NCI-H1436 treated with DMSO at 0.1 percent for 48 hours (cell line): ENCODE results near the gene CIP2A.
"Not testable (repeated sequence)": the region's sequence is repeated elsewhere in the genome, so short reads cannot be mapped to it uniquely, and the experiment has no call there.

Source experiments
- DNase-seq: peaks from one replicate; lab custom pipeline; 2025; lab: John Stamatoyannopoulos, UW

CIP2A gene

GRCh38 chr3:108589081-108589997 is at the start of gene CIP2A, which contains the start of gene DZIP3:
CIP2A (minus strand) TSS chr3:108589438; CDS start chr3:108589375, 63 bp downstream.
DZIP3 (plus strand) TSS chr3:108589722; CDS start chr3:108605407, 15,685 bp downstream.
- peak; percentile 77 for DNase-seq

GRCh38 chr3:108629974-108630373 is 40.7 kb upstream of the CIP2A start:
- DNase-seq, result no peak

DNA sequence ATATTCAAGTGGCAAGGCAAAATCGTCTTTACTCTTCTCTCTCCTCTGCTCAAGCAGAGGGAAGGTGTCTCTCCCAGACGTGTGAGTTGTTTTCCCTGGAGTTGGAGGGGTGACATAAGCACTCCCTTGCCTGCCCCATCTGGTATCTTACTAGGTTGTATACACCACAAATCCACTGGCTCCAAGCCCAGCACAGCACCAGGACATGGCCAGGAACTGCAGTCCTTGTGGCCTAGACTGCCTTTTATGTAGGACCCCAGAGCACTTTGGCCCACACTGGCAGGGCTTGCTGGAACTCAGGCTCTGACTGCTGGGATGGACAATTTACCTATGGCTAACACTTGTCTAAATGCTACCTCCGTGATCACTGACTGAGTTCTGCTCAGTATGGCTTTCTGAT is 34.3 kb upstream of the CIP2A start:
- DNase-seq, result no peak

DNA sequence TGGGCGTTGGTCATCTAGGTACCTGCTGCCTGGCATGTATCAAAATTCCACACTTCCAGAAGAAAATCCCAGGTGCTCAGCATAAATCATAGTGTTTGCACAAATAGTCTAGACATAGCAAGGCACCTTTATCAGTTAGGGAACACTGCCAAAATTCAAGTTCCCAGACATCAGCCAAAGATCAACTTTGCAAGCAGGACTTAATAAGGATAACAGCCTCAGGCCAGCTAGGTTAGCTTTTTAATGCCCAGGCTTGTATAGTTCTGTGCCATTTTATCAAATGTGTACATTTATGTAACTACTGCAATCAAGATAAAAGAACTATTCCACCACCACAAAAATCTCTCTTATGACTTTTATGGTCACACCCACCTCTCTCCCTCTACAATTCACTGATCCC is 31.0 kb upstream of the CIP2A start:
- DNase-seq, result no peak

GRCh38 chr3:108616090-108616489 is 26.9 kb upstream of the CIP2A start:
- DNase-seq, result not testable (repeated sequence)

GRCh38 chr3:108610651-108611050 is 21.4 kb upstream of the CIP2A start:
- no peak for DNase-seq

DNA sequence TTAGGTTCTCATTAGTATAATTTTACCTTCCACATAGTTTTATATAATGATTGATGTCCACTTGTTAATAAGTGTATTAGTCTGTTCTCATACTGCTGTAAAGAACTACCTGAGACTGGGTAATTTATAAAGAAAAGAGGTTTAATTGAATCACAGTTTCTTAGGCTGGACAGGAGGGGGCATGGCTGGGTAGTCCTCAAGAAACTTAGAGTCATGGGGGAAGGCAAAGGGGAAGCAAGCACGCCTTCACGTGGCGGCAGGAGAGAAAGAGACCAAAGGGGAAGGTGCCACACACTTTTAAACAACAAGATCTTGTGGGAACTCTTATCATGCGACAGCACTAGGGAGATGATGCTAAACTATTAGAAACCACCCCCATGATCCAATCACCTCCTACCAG is 19.5 kb upstream of the CIP2A start:
- no peak for DNase-seq

DNA sequence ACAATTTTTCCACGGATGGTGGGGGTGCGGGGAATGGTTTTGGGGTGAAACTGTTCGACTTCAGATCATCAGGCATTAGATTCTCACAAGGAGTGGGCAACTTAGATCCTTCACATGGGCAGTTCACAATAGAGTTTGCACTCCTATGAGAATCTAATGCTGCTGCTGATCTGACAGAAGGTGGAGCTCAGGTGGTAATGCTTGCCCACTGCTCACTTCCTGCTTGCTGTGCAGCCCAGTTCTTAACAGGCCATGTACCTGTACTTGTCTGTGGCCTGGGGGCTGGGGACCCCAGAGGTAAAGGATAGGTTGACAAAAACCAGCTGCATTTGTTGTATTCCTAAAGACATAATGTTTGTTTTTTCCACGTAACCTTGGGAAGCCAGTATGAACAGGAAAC is 16.3 kb upstream of the CIP2A start:
- no peak for DNase-seq

DNA sequence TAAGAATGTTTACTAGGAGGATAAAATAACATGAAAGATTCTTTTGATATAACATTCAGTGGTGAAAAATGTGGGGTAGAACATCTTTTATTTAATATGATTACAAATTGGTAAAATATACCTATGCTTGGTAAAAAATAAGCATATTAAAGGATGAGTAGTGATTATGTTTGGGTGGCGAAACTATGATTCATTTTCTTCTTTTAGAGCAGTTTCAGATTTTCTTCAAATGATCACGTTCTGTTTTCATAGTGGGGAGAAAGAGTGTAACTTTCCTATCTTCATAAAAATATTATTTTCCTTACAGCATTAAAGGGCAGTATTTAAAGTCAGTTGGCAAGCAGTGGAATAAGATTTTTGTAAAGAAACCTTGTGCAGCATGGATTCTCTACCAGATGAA is 15.8 kb upstream of the CIP2A start:
- no peak for DNase-seq

- no peak for DNase-seq
These were observed 14.5 kb upstream of the CIP2A start for GRCh38 chr3:108603691-108604090.

DNA sequence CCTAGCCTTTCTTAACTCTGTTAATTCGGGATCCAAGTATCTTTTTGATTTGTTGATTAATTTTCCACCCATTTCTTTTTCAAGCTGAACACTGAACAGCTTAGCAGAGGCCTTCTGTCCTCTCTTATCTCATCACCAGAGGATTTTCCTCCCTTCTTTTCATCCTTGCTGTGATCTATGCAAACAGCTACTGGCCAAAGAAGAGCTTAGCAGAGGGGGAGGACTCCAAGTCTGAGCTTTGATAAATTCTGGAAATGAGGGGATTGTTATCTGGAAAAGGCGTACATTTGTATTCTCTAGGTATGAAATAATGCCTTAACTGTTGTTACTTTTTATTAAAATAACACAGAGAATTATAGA is 13.7 kb upstream of the CIP2A start:
- DNase-seq, result no peak

DNA sequence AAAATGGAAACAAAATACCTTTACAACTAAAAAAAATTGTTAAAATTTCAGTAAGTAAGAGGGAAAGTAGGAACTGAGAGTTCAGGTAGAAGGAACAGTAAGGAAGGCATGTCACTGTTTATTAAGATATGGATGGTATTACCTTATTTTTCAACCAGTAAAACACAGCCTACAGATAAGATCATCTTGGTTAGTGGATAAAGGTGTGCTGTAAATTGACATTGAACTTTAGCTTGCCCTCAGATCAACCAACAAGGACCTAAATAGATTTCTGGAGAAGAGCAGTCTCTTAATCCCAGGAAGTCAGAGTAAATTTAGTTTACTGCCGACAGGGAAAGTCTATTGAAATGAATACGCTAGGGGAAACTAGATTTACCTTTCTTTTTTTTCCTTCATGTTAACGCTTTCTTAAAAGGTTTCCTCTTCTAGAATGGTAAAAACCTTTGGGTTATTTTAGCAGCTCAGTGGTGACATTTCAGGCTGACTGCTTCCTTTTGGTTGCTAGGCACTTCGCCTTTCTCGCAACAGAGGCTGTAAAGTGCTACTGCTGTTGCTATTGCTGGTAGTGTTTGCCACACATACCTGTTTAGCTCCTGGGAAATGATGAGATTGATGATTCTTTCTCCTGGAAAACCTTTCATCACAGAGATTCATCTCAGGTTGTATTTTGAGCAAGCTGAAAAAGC is 13.2 kb upstream of the CIP2A start:
- no peak for DNase-seq

DNA sequence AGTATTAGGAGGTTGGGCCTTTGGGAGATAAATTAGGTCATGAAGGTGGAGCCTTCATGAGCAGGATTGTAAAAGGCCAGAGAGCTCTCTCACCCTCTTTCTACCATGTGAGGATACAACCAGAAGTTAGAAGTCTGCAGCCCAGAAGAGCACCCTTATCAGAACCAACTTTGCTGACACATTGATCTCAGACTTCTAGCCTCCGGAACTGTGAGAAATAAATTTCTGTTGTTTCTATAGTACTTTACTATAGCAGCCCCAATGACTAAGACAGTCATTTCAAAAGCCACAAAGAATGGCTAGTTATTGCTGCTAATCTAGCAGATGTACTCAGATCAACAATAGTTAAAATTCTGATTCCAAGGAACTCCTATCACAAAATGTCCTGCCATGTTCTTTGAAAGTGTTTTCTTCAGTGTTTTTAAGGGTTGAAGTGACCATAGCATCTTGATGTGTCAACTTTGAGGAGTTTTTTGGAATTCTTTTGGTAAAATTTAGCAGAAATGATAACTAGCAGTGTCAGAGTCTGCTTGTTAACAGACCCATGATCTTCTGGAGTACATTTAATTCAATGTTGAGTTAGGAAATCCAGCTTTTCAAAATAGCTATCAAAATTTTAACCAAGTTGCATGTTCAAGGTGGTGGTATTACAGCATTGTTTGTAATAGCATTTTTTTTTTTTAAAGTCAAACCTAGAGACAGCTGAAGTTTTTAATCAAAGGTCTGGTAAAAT is 10.6 kb upstream of the CIP2A start:
- DNase-seq, result no peak

- no peak for DNase-seq
These were observed 9.1 kb upstream of the CIP2A start for GRCh38 chr3:108598375-108598774.

GRCh38 chr3:108595321-108595720 is 6.1 kb upstream of the CIP2A start:
- DNase-seq, result no peak

- DNase-seq, result no peak
These were observed 1.2 kb upstream of the CIP2A start for GRCh38 chr3:108590460-108590859.

GRCh38 chr3:108589998-108590323 is 723 bp upstream of the CIP2A start:
- no peak for DNase-seq

GRCh38 chr3:108588601-108589000 is 637 bp downstream of the CIP2A start:
- no peak for DNase-seq

DNA sequence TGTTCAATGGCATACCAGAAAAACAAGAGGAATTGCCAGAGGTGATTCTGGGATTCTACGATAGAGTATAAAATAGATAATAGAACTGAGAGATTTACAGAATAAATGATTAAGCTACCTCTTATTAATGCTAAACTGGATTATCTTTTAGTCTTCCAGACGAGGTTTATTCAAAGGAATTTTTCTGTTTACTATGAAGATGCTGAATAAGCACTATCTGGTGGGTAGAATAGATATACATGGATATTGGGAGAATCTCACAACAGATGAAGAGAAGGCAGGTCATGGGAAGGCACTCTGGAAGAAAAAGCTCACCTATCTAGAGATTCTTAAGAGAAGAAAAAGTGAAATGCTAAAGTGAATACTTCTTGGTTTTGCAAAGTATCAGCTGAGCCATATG is 11.2 kb downstream of the CIP2A start:
- no peak for DNase-seq

DNA sequence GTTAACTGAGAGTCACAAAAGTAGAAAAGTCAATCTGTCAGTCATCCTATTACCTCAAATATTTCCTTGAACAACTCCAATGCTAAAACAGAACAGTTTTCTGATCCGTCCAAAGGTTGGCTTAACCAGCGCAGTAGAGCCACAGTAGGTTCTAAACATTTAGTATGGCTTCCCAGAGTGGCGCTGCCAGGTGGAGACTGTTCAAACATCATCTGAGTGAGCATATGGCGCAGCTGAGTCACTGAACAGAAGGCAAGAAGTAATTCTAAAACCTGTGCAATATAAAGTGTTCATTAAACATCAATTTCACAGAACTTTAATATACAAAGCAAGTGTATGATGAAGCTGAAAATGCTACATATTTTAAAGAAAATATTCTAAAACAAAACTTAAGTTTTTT is 19.9 kb downstream of the CIP2A start:
- DNase-seq, result no peak

DNA sequence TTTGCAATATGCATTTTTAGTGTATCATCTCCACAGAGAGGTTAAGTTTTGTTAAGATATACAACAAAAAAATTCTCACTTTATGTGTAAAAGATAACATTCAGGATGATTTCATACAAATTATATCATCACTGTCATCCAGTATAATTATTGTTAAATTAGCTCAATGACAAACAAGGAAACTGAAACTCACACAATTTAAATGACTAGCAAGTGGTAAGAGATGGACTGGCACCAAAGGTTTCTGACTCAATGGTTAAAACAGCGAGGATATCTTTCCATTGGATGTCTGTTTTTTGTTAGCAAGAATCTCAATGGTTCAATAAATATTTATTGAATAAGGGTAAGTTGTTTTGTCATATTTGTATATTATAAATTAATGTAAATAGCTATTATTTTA is 22.6 kb downstream of the CIP2A start:
- no peak for DNase-seq

DNA sequence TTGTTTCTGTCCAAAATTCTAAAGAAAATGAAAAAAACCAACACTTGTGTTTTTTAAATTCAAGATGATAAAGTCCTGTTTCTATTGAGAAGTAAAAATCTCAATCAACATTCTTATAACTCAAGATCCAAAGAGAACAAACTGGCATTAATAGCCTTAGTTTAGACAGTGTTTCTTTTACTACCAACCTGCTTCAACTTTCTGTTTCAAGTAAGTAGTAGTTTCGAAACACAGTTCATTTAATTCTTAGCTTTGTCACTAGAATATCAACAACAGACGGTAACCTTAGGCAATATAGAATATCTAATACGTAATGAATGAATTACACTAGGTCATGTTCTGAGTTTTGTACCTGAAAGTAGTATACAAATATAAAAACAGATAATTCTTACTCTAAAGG is 23.7 kb downstream of the CIP2A start:
- DNase-seq, result no peak

GRCh38 chr3:108564564-108564963 is 24.7 kb downstream of the CIP2A start:
- DNase-seq, result no peak
